Choroid plexus epithelial cell (primary cell): ENCODE data around the gene NDE1.
"Not testable (repeated sequence)": the region's sequence is repeated elsewhere in the genome, so short reads cannot be mapped to it uniquely, and the experiment has no call there.

Experiments used
- DNase-seq: peaks from one replicate; pipeline ENCODE4 v3.0.0-alpha.2; 2010; ENCODE audit warnings: low read depth
- H3K4me3 ChIP-seq: 2 replicates; pipeline ENCODE4 v1.5.1; 2011; ENCODE audit warnings: low read depth, mild to moderate bottlenecking, control low read depth, low read length, moderate library complexity
- TF ChIP-seq, protein P1 (sequence below): conservative IDR thresholded peaks from 2 replicates; pipeline ENCODE4 v1.5.1; 2011; ENCODE audit warnings: low read depth, mild to moderate bottlenecking, control low read depth, inconsistent platforms, low read length, moderate library complexity

NDE1 gene

DNA sequence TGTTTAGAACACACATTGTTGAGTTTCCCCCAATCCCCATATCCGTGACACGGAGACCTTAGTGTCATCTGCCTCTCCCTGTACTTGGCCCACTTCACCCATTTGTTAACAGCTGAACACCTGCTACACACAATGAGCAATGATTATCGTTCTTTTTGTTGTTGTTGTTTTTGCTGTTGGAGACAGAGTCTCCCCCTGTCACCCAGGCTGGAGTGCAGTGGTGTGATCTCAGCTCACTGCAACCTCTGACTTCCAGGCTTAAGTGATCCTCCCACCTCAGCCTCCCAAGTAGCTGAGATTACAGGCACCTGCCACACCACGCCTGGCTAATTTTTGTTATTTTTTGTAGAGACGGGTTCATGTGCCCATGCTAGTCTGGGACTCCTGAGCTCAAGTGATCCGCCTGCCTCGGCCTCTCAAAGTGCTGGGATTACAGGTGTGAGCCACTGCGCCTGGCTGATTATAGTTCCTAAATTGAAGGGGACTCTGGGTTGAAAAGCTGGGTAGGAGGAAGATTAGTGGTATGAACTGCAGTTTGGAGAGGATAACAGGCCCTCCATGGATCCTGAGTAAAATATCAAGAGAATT, 21.6 kb downstream of the NDE1 start:
- DNase-seq = no peak
- no peak overlapping the region for H3K4me3 ChIP-seq

GRCh38 chr16:15672127-15672513, 22.1 kb downstream of the NDE1 start:
- peak; percentile 18 for DNase-seq
- H3K4me3 ChIP-seq = not testable (repeated sequence)

More for the DNA sequence above, 21.6 kb downstream of the NDE1 start:
- TF ChIP-seq, protein P1, sequence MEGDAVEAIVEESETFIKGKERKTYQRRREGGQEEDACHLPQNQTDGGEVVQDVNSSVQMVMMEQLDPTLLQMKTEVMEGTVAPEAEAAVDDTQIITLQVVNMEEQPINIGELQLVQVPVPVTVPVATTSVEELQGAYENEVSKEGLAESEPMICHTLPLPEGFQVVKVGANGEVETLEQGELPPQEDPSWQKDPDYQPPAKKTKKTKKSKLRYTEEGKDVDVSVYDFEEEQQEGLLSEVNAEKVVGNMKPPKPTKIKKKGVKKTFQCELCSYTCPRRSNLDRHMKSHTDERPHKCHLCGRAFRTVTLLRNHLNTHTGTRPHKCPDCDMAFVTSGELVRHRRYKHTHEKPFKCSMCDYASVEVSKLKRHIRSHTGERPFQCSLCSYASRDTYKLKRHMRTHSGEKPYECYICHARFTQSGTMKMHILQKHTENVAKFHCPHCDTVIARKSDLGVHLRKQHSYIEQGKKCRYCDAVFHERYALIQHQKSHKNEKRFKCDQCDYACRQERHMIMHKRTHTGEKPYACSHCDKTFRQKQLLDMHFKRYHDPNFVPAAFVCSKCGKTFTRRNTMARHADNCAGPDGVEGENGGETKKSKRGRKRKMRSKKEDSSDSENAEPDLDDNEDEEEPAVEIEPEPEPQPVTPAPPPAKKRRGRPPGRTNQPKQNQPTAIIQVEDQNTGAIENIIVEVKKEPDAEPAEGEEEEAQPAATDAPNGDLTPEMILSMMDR = no peak

DNA sequence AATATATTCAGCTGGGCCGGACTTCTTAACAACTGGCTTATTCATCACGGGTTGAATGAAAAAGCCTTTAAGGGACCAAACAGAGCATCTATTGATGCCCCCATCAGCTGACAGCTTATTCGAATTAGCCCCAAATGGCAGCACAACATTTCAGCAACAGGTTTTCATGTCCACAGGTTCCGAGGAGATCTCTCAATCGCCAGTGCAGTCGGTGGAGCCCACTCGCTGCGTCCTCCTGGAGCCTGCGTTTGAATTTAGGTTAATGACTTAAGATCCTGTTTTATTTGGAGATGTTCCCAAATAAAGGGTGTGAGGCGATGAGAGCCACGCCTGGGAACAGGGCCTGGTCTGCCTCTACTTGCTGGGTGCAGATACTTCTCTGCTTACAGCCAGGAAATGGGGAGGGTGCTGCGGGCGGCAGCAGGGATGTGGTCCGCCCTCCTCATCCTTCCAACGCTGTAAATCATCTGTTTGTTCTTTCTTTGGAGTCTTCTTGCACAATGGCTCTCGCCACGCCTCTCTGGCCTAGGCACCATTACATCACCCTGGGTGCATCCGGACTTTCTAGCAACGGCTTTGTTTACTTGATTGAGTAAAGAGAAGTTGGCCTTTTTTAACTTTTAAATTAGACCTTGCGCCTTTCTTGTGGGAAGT, 22.6 kb downstream of the NDE1 start:
- peak overlapping the region; percentile 2 for H3K4me3 ChIP-seq
- TF ChIP-seq, protein P1 = no peak
- DNase-seq = peak; percentile 98

GRCh38 chr16:15674571-15674970, 24.5 kb downstream of the NDE1 start:
- DNase-seq = no peak
- TF ChIP-seq, protein P1 = no peak
- H3K4me3 ChIP-seq = no peak overlapping the region

GRCh38 chr16:15676506-15676905, 26.5 kb downstream of the NDE1 start:
- no peak for DNase-seq
- H3K4me3 ChIP-seq = no peak overlapping the region
- TF ChIP-seq, protein P1 = no peak

DNA sequence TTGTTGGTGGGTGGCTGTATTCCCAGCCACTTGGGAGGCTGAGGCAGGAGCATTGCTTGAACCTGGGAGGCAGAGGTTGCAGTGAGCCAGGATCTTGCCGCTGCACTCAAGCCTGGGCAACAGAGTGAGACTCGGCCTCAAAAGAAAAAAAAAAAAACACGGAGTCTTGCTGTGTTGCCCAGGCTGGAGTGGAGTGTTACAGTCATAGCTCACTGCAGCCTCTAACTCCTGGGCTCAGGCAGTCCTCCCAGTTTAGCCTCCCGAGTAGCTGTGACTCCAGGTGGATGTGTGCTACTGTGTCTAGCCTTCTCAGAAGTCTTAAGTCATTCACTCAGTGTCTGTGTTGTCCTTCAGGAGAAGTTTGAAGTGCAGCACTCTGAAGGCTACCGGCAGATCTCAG, 27.4 kb downstream of the NDE1 start:
- TF ChIP-seq, protein P1 = no peak
- DNase-seq = no peak
- H3K4me3 ChIP-seq = no peak overlapping the region

DNA sequence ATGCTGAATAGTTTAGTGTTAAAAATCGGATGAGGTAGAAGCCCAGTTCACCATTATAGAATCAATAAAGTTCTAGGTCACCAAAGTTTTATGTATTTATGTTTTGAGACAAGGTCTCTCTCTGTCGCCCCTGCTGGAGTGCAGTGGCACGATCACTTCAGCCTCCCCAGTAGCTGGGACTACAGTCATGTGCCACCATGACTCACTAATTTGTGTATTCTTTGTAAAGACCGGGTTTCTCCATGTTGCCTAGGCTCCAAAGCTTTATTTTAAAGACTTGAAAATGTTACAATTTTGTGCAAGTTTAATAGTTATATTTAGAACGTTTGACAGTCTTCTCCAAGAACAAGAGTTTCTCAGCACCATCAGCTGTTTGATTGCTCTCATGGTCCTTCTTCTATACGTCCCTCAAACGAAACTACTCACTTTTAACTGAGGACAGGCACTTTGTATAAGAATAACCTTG, 32.1 kb downstream of the NDE1 start:
- DNase-seq = peak; percentile 88
- TF ChIP-seq, protein P1 = peak; percentile 78
- no peak overlapping the region for H3K4me3 ChIP-seq
